VCaP (cell line): ENCODE results near the gene GPAT3.

Experiments used
- H3K27ac ChIP-seq: fragments of 450-650 bp; 2 replicates; pipeline ENCODE4 v1.5.1; 2017
- TF ChIP-seq, protein P1 (sequence below): fragments of 450-650 bp; conservative IDR thresholded peaks from 2 replicates; pipeline ENCODE4 v1.5.1; 2017; ENCODE audit warnings: mild to moderate bottlenecking, moderate library complexity

The GPAT3 gene

GRCh38 chr4:83631066-83631465 lies 95.2 kb downstream of the GPAT3 start:
- TF ChIP-seq, protein P1, sequence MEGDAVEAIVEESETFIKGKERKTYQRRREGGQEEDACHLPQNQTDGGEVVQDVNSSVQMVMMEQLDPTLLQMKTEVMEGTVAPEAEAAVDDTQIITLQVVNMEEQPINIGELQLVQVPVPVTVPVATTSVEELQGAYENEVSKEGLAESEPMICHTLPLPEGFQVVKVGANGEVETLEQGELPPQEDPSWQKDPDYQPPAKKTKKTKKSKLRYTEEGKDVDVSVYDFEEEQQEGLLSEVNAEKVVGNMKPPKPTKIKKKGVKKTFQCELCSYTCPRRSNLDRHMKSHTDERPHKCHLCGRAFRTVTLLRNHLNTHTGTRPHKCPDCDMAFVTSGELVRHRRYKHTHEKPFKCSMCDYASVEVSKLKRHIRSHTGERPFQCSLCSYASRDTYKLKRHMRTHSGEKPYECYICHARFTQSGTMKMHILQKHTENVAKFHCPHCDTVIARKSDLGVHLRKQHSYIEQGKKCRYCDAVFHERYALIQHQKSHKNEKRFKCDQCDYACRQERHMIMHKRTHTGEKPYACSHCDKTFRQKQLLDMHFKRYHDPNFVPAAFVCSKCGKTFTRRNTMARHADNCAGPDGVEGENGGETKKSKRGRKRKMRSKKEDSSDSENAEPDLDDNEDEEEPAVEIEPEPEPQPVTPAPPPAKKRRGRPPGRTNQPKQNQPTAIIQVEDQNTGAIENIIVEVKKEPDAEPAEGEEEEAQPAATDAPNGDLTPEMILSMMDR = no peak

GRCh38 chr4:83636930-83637329 lies 101.0 kb downstream of the GPAT3 start:
- no peak overlapping the region for H3K27ac ChIP-seq
- TF ChIP-seq, protein P1 = no peak

More at GRCh38 chr4:83631066-83631465, 95.2 kb downstream of the GPAT3 start:
- no peak overlapping the region for H3K27ac ChIP-seq

DNA sequence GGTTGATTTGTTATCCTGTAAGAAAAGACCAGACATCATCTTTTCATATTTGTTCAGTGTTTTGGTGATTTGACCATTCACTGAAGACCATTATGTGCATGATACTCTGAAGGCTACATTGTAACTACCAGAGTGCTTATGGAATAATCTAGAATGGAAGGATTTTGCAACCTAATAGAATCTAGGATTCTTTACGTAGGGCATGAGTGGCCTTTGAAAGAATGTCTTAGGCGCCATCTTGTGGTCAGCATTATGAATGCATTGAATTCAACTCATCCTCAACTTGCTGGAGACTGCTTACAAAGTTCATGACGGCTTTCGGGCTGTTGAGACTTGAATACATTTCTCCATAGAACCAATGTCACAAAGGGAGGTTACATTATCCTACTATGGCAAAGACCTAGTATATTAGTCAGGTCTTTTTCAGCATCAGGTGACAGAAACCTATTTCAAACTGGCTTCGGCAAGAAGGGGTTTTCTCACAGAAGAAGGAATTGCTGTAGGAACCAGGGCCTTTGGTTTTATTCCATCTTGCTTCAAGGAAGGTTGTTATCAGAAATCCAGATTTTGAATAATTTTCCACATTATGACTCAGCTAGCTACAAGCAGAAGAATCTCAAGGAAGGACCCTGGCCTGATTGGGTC lies 104.1 kb downstream of the GPAT3 start:
- no peak overlapping the region for H3K27ac ChIP-seq
- TF ChIP-seq, protein P1 = peak; percentile 90

DNA sequence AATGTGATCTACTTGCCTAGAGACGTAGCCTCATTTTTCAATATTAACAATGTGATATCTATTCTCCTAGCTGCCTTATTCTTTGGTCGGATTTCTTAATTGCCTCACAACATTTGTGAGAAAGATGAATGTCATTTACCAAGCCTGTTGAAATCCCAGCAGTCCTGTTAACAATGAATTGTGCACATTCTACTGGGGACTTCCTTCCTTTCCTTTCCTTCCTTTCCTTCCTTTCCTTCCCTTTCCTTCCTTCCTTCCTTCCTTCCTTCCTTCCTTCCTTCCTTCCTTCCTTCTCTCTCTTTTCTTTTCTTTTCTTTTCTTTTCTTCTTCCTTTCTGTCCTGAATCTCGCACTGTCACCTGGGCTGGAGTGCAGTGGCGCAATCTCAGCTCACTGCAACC lies 107.1 kb downstream of the GPAT3 start:
- no peak overlapping the region for H3K27ac ChIP-seq
- TF ChIP-seq, protein P1 = no peak

- TF ChIP-seq, protein P1 = peak; percentile 91
- no peak overlapping the region for H3K27ac ChIP-seq
These were observed 109.1 kb downstream of the GPAT3 start for GRCh38 chr4:83644677-83645659.

DNA sequence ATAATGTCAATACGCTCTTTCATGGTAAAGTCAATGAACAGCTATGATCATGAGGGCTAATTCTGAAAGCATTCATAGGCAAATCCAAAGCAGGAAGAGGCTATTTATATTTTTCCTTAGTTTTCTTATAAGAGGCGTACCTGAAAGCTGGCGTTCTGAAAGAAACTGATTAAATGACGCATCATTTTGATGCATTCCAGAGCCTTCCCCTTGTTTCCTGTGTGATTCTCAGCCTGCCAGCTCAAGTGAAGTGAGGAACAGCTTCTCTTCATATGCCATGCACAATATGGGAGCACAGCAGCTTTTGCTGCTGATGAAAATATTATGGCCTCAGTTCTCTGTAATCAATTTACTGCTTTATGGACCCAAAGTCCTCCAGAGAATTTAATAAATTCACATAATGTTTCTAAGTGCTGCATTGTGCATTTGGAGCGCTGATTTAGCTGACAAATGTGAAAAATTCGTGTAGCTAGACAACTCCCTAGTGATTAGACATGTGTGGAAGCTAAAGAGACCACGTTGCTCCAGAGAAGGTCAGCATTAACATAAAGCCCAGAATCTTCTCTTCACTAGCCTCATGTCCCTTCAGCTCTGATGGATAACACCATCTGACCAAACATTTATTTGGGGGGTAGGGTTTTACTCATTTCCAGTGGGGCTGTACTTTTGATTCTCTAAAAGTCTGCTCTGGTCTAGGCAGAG lies 110.8 kb downstream of the GPAT3 start:
- TF ChIP-seq, protein P1 = no peak
- H3K27ac ChIP-seq = no peak overlapping the region

- no peak overlapping the region for H3K27ac ChIP-seq
- TF ChIP-seq, protein P1 = no peak
These were observed 115.9 kb downstream of the GPAT3 start for GRCh38 chr4:83651846-83652245.
